ENCODE measurements around the gene TSPAN6. TPM values are rescaled to one million over a fixed set of nuclear protein-coding genes. Genes with fewer than 3 reads are reported as not detected.

Gene TSPAN6
- total RNA-seq, 1 donor from 2014 or later, result 52.2 TPM

DNA sequence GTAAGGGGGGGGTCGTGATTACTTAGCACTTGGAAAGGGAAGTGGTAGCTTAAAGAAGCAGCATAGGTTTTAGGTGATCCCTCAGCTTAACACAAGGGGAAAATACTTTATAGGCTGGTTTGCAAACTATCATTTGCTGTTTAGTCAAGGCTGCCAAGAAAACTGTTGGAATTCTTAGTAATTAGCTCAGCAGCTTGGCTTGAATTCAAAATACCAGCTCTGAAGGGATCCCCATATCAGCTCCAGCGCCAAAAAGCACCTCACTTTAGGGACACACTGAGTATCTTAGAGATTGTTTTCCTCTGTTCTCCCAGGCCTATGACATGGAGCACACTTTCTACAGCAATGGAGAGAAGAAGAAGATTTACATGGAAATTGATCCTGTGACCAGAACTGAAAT, 43.0 kb downstream of the TSPAN6 start:
- no peak overlapping the region for H3K27ac Mint-ChIP-seq (ENCODE audit: unreplicated experiment)
- TF ChIP-seq, protein P1, sequence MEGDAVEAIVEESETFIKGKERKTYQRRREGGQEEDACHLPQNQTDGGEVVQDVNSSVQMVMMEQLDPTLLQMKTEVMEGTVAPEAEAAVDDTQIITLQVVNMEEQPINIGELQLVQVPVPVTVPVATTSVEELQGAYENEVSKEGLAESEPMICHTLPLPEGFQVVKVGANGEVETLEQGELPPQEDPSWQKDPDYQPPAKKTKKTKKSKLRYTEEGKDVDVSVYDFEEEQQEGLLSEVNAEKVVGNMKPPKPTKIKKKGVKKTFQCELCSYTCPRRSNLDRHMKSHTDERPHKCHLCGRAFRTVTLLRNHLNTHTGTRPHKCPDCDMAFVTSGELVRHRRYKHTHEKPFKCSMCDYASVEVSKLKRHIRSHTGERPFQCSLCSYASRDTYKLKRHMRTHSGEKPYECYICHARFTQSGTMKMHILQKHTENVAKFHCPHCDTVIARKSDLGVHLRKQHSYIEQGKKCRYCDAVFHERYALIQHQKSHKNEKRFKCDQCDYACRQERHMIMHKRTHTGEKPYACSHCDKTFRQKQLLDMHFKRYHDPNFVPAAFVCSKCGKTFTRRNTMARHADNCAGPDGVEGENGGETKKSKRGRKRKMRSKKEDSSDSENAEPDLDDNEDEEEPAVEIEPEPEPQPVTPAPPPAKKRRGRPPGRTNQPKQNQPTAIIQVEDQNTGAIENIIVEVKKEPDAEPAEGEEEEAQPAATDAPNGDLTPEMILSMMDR (IDR thresholded peaks at IDR 0.05; ENCODE audit: unreplicated experiment), result no peak
- H3K4me1 Mint-ChIP-seq (ENCODE audit: unreplicated experiment), result peaks cover 3% of the 10 kb centered on the region

GRCh38 chrX:100593126-100593525, 43.5 kb downstream of the TSPAN6 start:
- no peaks in the 10 kb centered on the region for H3K36me3 Mint-ChIP-seq (ENCODE audit: low read depth, unreplicated experiment)
- no peaks in the 10 kb centered on the region for H3K27me3 Mint-ChIP-seq (ENCODE audit: unreplicated experiment)
- H3K4me3 Mint-ChIP-seq (ENCODE audit: unreplicated experiment), result no peak overlapping the region
- no peak for DNase-seq (ENCODE audit: low spot score)
- H3K27ac Mint-ChIP-seq (ENCODE audit: unreplicated experiment), result no peak overlapping the region
- H3K9me3 Mint-ChIP-seq (ENCODE audit: unreplicated experiment), result no peaks in the 10 kb centered on the region
- TF ChIP-seq, protein P1 (IDR thresholded peaks at IDR 0.05; ENCODE audit: unreplicated experiment), result no peak
- H3K4me1 Mint-ChIP-seq (ENCODE audit: unreplicated experiment), result peaks cover 3% of the 10 kb centered on the region

More for the DNA sequence above, 43.0 kb downstream of the TSPAN6 start:
- Mint-ChIP-seq H3K9me3 (ENCODE audit: unreplicated experiment) (no peaks in the 10 kb centered on the region), H3K36me3 (ENCODE audit: low read depth, unreplicated experiment) (no peaks in the 10 kb centered on the region), H3K4me3 (ENCODE audit: unreplicated experiment) (no peak overlapping the region), H3K27me3 (ENCODE audit: unreplicated experiment) (no peaks in the 10 kb centered on the region)
- DNase-seq (ENCODE audit: low spot score), result no peak

- Mint-ChIP-seq H3K27ac (ENCODE audit: unreplicated experiment) (no peak overlapping the region), H3K4me3 (ENCODE audit: unreplicated experiment) (no peak overlapping the region), H3K9me3 (ENCODE audit: unreplicated experiment) (no peaks in the 10 kb centered on the region), H3K27me3 (ENCODE audit: unreplicated experiment) (no peaks in the 10 kb centered on the region), H3K4me1 (ENCODE audit: unreplicated experiment) (peaks cover 3% of the 10 kb centered on the region), H3K36me3 (ENCODE audit: low read depth, unreplicated experiment) (no peaks in the 10 kb centered on the region)
- TF ChIP-seq, protein P1 (IDR thresholded peaks at IDR 0.05; ENCODE audit: unreplicated experiment), result no peak
- no peak for DNase-seq (ENCODE audit: low spot score)
These were observed 45.2 kb downstream of the TSPAN6 start for GRCh38 chrX:100591256-100592051.

- H3K36me3 Mint-ChIP-seq (ENCODE audit: low read depth, unreplicated experiment), result no peaks in the 10 kb centered on the region
- no peak for DNase-seq (ENCODE audit: low spot score)
- no peak overlapping the region for H3K27ac Mint-ChIP-seq (ENCODE audit: unreplicated experiment)
- no peak overlapping the region for H3K4me3 Mint-ChIP-seq (ENCODE audit: unreplicated experiment)
- TF ChIP-seq, protein P1 (IDR thresholded peaks at IDR 0.05; ENCODE audit: unreplicated experiment), result no peak
- H3K9me3 Mint-ChIP-seq (ENCODE audit: unreplicated experiment), result no peaks in the 10 kb centered on the region
- H3K27me3 Mint-ChIP-seq (ENCODE audit: unreplicated experiment), result no peaks in the 10 kb centered on the region
- peaks cover 3% of the 10 kb centered on the region for H3K4me1 Mint-ChIP-seq (ENCODE audit: unreplicated experiment)
These were observed 48.7 kb downstream of the TSPAN6 start for GRCh38 chrX:100587861-100588260.

DNA sequence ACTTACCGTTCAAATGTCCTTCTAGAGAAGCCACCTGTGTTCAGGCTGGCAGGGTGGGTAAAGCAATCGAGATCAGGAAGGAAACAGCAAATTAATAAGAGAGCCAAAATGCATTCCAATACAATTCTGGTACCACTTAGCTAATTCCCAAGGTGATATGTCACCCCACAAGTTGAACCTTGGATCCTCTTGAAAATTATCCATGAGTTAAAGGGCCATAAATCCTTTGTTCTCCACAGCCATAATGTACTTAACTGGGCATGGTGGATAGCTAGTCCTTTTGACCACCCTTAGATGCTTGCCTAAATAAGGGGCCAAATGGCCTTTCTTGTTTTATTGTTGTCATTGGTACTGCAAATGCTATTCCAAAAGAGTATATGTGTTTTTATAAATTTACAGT, 49.9 kb downstream of the TSPAN6 start:
- no peak overlapping the region for H3K4me3 Mint-ChIP-seq (ENCODE audit: unreplicated experiment)
- H3K27me3 Mint-ChIP-seq (ENCODE audit: unreplicated experiment), result no peaks in the 10 kb centered on the region
- H3K36me3 Mint-ChIP-seq (ENCODE audit: low read depth, unreplicated experiment), result no peaks in the 10 kb centered on the region
- TF ChIP-seq, protein P1 (IDR thresholded peaks at IDR 0.05; ENCODE audit: unreplicated experiment), result no peak
- no peak for DNase-seq (ENCODE audit: low spot score)
- H3K4me1 Mint-ChIP-seq (ENCODE audit: unreplicated experiment), result no peaks in the 10 kb centered on the region
- no peak overlapping the region for H3K27ac Mint-ChIP-seq (ENCODE audit: unreplicated experiment)
- H3K9me3 Mint-ChIP-seq (ENCODE audit: unreplicated experiment), result no peaks in the 10 kb centered on the region

Data from endothelial cell (in vitro differentiated cells).